Stimulated activated CD4-positive, alpha-beta T cell treated with anti-CD3 and anti-CD28 coated beads, TNF-alpha, amount 100 ng/mL, for 48 hours (primary cell): ENCODE measurements around the gene RNF180.

Source experiments
- DNase-seq, 3 donors: peaks; one replicate each; pipeline ENCODE4 v3.0.0-alpha.2; 2020; ENCODE audit warnings: low read depth in 3 of 3

The RNF180 gene

DNA sequence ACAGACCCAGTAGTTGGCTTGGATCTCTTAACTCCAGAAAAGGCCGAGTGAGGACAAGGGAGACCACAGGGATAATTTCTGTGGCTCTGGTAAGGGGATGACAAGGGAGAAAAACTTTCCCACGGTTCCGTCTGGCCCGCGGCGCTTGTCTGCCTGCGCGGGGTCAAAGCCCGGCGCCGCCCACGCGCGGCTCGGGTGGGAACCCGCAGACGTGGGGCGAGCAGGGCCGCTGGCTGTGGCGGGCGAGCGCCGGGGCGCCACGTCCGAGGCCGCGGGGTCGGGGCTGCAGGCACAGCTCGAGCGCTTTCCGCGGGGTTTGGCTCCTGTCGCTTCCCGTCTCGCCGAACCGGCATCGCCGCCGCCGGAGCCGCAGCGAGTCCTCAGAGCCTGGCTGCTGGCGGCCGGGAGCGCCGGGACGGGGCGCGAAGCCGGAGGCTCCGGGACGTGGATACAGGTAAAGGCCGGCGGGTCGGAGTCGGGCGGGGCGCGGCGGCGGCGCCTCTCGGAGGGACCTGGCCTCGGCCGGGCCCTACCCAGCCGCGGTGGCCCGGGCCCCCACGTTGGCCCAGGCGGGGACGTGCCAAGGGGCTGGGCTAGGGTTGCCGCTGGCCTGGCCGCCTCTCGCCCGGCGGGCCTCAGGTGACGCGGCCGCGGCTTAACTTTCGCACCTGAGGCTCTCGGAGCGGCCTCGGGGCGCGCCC, at the start of gene RNF180:
RNF180 (plus strand) TSS at position 344 of the 701 bp plus-strand sequence. CDS start 34,965 bp downstream, outside the sequence.
- DNase-seq, result no peak

- DNase-seq, result no peak
These were observed 40.1 kb upstream of the RNF180 start for GRCh38 chr5:64125521-64125920.

- no peak for DNase-seq
These were observed 39.4 kb upstream of the RNF180 start for GRCh38 chr5:64126202-64126741.

DNA sequence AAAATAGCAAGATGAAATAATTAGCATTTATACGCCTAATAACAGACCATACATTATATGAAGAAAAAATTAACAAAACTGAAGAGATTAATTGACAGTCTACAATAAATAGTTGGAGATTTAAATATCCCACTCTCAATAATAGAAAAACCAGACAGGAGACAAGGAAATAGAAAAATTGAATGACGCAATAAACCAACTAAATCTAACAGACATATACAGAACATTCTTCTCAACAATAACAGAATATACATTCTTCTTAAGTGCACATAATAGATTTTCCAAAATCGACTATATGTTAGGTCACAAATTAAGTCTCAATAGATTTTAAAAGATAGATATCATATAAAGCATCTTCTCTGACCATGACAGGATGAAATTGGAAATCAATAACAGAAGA, 25.6 kb upstream of the RNF180 start:
- DNase-seq, result no peak

GRCh38 chr5:64144425-64145215, 21.0 kb upstream of the RNF180 start:
- no peak for DNase-seq

- DNase-seq, result no peak
These were observed 20.3 kb upstream of the RNF180 start for GRCh38 chr5:64145216-64145895.

DNA sequence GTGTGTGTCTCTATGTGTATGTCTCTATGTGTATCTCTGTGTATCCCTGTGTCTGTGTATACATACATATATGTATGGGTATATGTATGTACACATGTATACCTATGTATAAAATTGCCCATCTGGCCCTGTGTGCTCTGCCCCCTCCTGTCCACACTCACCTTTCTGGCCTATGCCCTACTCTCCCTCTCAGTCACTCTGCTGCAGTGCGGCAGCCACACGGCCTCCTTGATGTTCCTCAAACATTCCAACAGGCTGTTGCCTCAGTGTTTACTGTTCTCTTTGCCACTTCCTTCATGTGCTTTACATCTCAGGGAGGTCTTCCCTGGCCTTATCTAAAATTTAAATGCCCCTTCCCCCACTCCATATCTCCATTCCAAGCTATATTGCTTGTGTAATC, 18.3 kb upstream of the RNF180 start:
- DNase-seq, result no peak

- DNase-seq, result no peak
These were observed 17.7 kb upstream of the RNF180 start for GRCh38 chr5:64147849-64148441.

DNA sequence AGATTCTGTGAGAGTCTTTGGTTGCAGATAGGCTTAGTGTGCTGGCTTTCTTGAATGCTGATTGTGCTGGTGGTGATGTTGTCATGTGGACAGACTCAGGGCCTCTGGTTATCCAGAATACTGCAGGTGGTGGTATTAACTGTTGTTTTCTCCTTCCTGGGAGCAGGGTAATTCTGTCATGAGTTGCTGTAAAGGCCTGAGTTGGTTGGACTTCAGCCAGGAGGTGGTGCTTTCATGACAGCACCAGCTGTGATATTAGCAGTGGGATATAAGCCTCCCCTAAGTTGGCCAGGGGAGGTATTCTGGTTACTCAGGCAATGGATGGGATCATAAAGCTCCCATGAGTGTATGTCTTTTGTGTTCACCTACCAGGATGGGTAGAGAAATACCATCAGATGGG, 16.4 kb upstream of the RNF180 start:
- no peak for DNase-seq

GRCh38 chr5:64149857-64150521, 15.7 kb upstream of the RNF180 start:
- DNase-seq, result no peak

GRCh38 chr5:64156261-64156660, 9.4 kb upstream of the RNF180 start:
- DNase-seq, result no peak

- DNase-seq, result no peak
These were observed 6.8 kb upstream of the RNF180 start for GRCh38 chr5:64158827-64159226.

- DNase-seq, result no peak
These were observed 5.4 kb upstream of the RNF180 start for GRCh38 chr5:64160201-64160600.

- DNase-seq, result no peak
These were observed 4.2 kb upstream of the RNF180 start for GRCh38 chr5:64161420-64161819.

GRCh38 chr5:64163135-64163534, 2.5 kb upstream of the RNF180 start:
- DNase-seq, result no peak

- DNase-seq, result no peak
These were observed 1.9 kb upstream of the RNF180 start for GRCh38 chr5:64163746-64164145.

DNA sequence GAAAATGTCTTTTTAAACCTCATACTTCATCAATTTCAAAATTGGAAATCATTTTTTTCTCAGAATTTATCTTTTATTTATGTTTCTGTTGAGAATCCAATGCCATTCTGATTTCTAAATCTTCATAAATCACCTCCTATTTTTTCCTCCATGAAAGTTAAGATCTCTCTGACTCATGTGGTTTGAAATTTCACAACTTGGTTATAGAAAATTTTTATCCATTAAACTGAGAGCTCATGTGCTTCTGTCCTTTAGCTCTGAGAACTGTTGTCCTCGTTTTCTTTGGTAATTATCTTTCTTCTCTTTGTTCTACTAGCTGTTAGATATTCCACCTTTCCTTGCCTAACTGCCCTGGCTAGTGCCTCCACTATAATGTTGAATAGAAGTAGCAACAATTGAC, 1.5 kb upstream of the RNF180 start:
- no peak for DNase-seq

DNA sequence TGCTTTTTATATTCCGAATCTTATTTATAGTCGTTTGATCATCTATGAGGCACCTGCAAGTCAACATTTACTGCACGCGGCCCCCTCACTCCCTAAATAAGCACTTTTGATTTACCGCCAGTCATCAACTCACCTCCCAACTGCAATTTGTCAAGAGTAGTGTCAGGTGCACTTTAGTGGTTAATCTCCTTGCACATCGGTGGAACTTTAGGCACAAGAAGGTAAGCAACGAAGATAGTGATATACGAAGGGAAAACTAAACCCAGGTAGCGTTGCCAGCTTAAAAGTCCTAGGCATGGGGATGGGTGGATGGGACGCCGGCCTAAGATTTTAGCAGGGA, 513 bp upstream of the RNF180 start:
- DNase-seq, result no peak

DNA sequence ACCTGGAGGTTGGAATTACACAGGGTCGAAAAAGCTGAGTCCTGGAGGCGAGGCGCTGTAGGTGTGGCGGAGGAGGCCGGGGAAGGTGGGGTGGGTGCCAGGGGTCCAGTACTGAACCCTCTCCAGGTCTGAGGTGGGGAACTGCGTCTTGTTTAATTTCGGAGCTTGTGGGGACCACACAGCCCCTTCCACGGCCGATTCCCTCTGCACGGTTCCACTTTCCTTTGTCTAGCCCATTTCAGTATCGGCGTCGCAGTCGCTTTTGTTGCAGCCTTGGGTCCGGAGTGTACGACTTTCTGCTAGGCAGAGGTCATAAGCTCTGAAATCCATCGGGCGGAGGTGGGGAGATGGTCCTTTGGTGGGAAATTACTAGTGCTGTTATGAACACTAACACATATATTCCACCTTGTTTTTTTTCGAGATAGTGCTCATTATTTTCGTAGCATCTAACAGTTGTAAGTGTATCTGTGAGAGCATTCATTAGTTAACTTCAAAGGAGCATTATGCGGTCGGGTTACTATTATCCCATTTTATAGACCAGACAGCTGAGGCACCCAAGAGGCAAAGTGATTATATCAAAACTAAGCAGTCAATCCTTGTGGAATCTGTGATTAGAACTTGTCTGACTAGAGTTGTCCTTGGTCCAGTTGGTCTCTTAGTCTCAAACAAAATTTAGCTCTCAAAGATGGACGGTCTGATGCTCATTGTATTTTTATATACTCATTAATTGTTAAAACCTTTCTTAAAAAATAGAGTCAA, 737 bp downstream of the RNF180 start:
- no peak for DNase-seq

DNA sequence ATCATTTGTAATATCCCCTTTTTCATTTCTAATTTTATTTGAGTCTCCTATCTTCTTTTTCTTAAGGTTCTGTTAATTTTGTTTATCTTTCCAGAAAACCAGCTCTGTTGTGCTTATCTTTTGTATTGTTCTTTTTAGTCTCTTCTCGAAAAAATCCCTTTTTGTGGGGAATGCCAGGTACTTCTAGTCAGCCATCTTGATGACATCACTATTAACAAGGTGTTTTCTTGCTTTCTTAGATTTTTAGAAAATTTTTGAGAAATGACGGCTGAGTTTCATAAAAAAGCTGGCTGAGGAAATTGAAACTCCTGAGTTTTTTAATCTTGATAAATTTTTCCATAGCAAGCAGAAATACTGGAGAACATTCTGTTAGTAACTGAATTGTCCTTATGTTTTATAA, 10.7 kb downstream of the RNF180 start:
- DNase-seq, result no peak
